CD4-positive, alpha-beta T cell (primary cell): Measurements from ENCODE around the gene FIZ1. TPM values are rescaled to one million over a fixed set of nuclear protein-coding genes. Genes with fewer than 3 reads are reported as not detected.

Experiments used
- ATAC-seq: fragments of 200-7000 bp; cut with Tn5 transposase; one replicate; pipeline ENCODE4 v1.10.0; 2022; ENCODE audit warnings: mild to moderate bottlenecking; ENCODE audit not compliant: poor library complexity
- CTCF ChIA-PET: fragments of 350-600 bp; sonication (Branson Sonifier 250); formaldehyde crosslinking; loops from one replicate; lab custom pipeline; 2021; ENCODE audit warnings: antibody characterized with exemption, inconsistent platforms; lab: Charles Lee
- POLR2A ChIA-PET: fragments of 350-600 bp; sonication (Branson Sonifier 250); formaldehyde crosslinking; loops from one replicate; lab custom pipeline; 2021; ENCODE audit warnings: antibody characterized with exemption, inconsistent platforms; lab: Charles Lee
- DNase-seq, 14 experiments: peaks; one replicate each; pipeline ENCODE4 v3.0.0-alpha.2; 2013 to 2020; ENCODE audit warnings: mixed read lengths in 2 of 14
- H3K27ac ChIP-seq, 2 donors: one replicate each; pipeline versions ENCODE4 v1.5.1 to v1.7.0; 2013; ENCODE audit warnings: low read length in 2 of 2, low read depth in 1 of 2, mild to moderate bottlenecking in 1 of 2
- H3K27me3 ChIP-seq, 2 experiments: 1 replicate in 1 of 2; 2 replicates in 1 of 2; pipeline versions ENCODE4 v1.6.1 to v1.7.0; 2013; ENCODE audit warnings: low read length in 2 of 2, control low read depth in 1 of 2, mild to moderate bottlenecking in 1 of 2, moderate library complexity in 1 of 2; ENCODE audit not compliant: insufficient read depth in 2 of 2, control insufficient read depth in 1 of 2
- H3K36me3 ChIP-seq: one replicate; pipeline ENCODE4 v1.6.1; 2013; ENCODE audit warnings: low read length, control low read depth; ENCODE audit not compliant: insufficient read depth
- H3K4me1 ChIP-seq: one replicate; pipeline ENCODE4 v1.6.1; 2013; ENCODE audit warnings: low read length, control low read depth; ENCODE audit not compliant: insufficient read depth
- H3K4me3 ChIP-seq: one replicate; pipeline ENCODE4 v1.5.1; 2013; ENCODE audit warnings: mild to moderate bottlenecking, low read length, moderate library complexity
- H3K9me3 ChIP-seq, 2 experiments: 1 replicate in 1 of 2; 2 replicates in 1 of 2; pipeline versions ENCODE4 v1.6.1 to v1.7.0; 2013; ENCODE audit warnings: low read length in 2 of 2, mild to moderate bottlenecking in 2 of 2, control low read depth in 1 of 2, moderate library complexity in 1 of 2; ENCODE audit not compliant: control insufficient read depth in 1 of 2, insufficient read depth in 1 of 2
- H3K27ac Mint-ChIP-seq: one replicate; pipeline ENCODE4 v1.8.0; 2020; ENCODE audit warnings: mixed read lengths
- H3K27me3 Mint-ChIP-seq: one replicate; pipeline ENCODE4 v1.8.0; 2021; ENCODE audit warnings: mixed read lengths
- H3K36me3 Mint-ChIP-seq: one replicate; pipeline ENCODE4 v1.8.0; 2021; ENCODE audit warnings: low read depth, mixed read lengths
- H3K4me1 Mint-ChIP-seq: one replicate; pipeline ENCODE4 v1.8.0; 2021; ENCODE audit warnings: low read depth, mixed read lengths
- H3K4me3 Mint-ChIP-seq: one replicate; pipeline ENCODE4 v1.8.0; 2020; ENCODE audit warnings: mild to moderate bottlenecking, mixed read lengths
- H3K9me3 Mint-ChIP-seq: one replicate; pipeline ENCODE4 v1.8.0; 2020; ENCODE audit warnings: mixed read lengths
- CTCF ChIP-seq: fragments of 200-600 bp; IDR thresholded peaks from one replicate; pipeline ENCODE4 v1.8.0; 2022; ENCODE audit warnings: antibody characterized with exemption, mild to moderate bottlenecking
- intact Hi-C, 2 experiments: fragments of 100-400 bp; cut with DNase I in 1 of 2; cut with micrococcal nuclease in 1 of 2; formaldehyde crosslinking; loops; one replicate each; pipeline versions ENCODE4 v1.15.1 to v1.9.0; 2023 to 2025; cut with DNase I, micrococcal nuclease
- total RNA-seq, 174 experiments: library from RNA in 2 of 174; stranded (reverse) in 2 of 174; gene quantifications; one replicate each; pipeline ENCODE4 v1.2.3 and lab custom pipeline; 2021 to 2026

Gene FIZ1
- total RNA-seq, 2 experiments from 2014 or later, result 5.5 to 7.3 TPM

- ATAC-seq (no peak), DNase-seq (no peak)
- peaks cover 24% of the 10 kb centered on the region for H3K27me3 Mint-ChIP-seq
- CTCF ChIA-PET, result no interaction called here
- H3K4me3 ChIP-seq, result no peak overlapping the region
- no peaks in the 10 kb centered on the region for H3K4me1 ChIP-seq
- H3K27ac Mint-ChIP-seq, result no peak overlapping the region
- peaks cover 0 to 10% of the 10 kb centered on the region in 2 experiments for H3K9me3 ChIP-seq
- H3K36me3 Mint-ChIP-seq, result no peaks in the 10 kb centered on the region
- H3K4me3 Mint-ChIP-seq, result no peak overlapping the region
- H3K27ac ChIP-seq, result no peak overlapping the region
- peaks cover 8 to 11% of the 10 kb centered on the region in 2 experiments for H3K27me3 ChIP-seq
- H3K4me1 Mint-ChIP-seq, result no peaks in the 10 kb centered on the region
- H3K9me3 Mint-ChIP-seq, result no peaks in the 10 kb centered on the region
- H3K36me3 ChIP-seq, result no peaks in the 10 kb centered on the region
- no peak for TF ChIP-seq CTCF
- POLR2A ChIA-PET, result no interaction called here
- intact Hi-C loops, result no loop called here
Measured at GRCh38 chr19:55544014-55544413, 55.3 kb downstream of the FIZ1 start.

GRCh38 chr19:55543567-55543966 lies 55.8 kb downstream of the FIZ1 start:
- Mint-ChIP-seq H3K4me1 (no peaks in the 10 kb centered on the region), H3K4me3 (no peak overlapping the region), H3K9me3 (no peaks in the 10 kb centered on the region), H3K27ac (no peak overlapping the region), H3K36me3 (no peaks in the 10 kb centered on the region), H3K27me3 (peaks cover 24% of the 10 kb centered on the region)
- Histone ChIP-seq H3K27ac (no peak overlapping the region), H3K4me1 (no peaks in the 10 kb centered on the region), H3K27me3 (peaks cover 8 to 11% of the 10 kb centered on the region in 2 experiments), H3K9me3 (peaks cover 0 to 10% of the 10 kb centered on the region in 2 experiments), H3K4me3 (no peak overlapping the region), H3K36me3 (no peaks in the 10 kb centered on the region)
- ATAC-seq (no peak), DNase-seq (no peak)
- intact Hi-C loops, result no loop called here
- ChIA-PET POLR2A (no interaction called here), CTCF (no interaction called here)
- TF ChIP-seq CTCF, result no peak

- Histone ChIP-seq H3K4me3 (no peak overlapping the region), H3K9me3 (peaks cover 0 to 8% of the 10 kb centered on the region in 2 experiments), H3K4me1 (no peaks in the 10 kb centered on the region), H3K27me3 (peaks cover 8 to 11% of the 10 kb centered on the region in 2 experiments), H3K36me3 (no peaks in the 10 kb centered on the region), H3K27ac (no peak overlapping the region)
- POLR2A ChIA-PET, result no interaction called here
- no peak for DNase-seq
- no peaks in the 10 kb centered on the region for H3K4me1 Mint-ChIP-seq
- TF ChIP-seq CTCF, result no peak
- no peak overlapping the region for H3K27ac Mint-ChIP-seq
- no peak for ATAC-seq
- intact Hi-C loops, result no loop called here
- peaks cover 16% of the 10 kb centered on the region for H3K27me3 Mint-ChIP-seq
- no peaks in the 10 kb centered on the region for H3K36me3 Mint-ChIP-seq
- H3K9me3 Mint-ChIP-seq, result no peaks in the 10 kb centered on the region
- CTCF ChIA-PET, result no interaction called here
- H3K4me3 Mint-ChIP-seq, result no peak overlapping the region
Measured at GRCh38 chr19:55542292-55542855, 56.9 kb downstream of the FIZ1 start.

Other genes with a start within 250 kb of the FIZ1 start
- under 1 TPM in 1 of 2 experiments, not detected in 1; 0.28 TPM for gene COX6B2, start 244.8 kb downstream of the FIZ1 start, total RNA-seq
- under 1 TPM in 1 of 2 experiments, not detected in 1; 0.08 TPM for gene GARIN5B, start 236.3 kb downstream of the FIZ1 start, total RNA-seq
- under 1 TPM; 0.22 to 0.92 TPM for gene IL11, start 229.1 kb downstream of the FIZ1 start, total RNA-seq
- not detected for gene TMEM190, start 222.7 kb downstream of the FIZ1 start, total RNA-seq
- 10 to 100 TPM; 14.2 to 14.3 TPM for gene TMEM238, start 215.2 kb downstream of the FIZ1 start, total RNA-seq
- gene RPL28, start 213.6 kb downstream of the FIZ1 start, total RNA-seq, result 1,000 to 10,000 TPM; 3,995 to 4,178 TPM
- gene UBE2S, start 191.7 kb downstream of the FIZ1 start, total RNA-seq, result 10 to 100 TPM; 50.9 to 62.9 TPM
- gene SHISA7, start 156.2 kb downstream of the FIZ1 start, total RNA-seq, result not detected
- gene ISOC2, start 137.9 kb downstream of the FIZ1 start, total RNA-seq, result 1 to 10 TPM; 1.5 to 2.2 TPM
- not detected for gene C19orf85, start 134.8 kb downstream of the FIZ1 start, total RNA-seq
- 10 to 100 TPM; 26.6 to 27.2 TPM for gene ZNF628, start 122.9 kb downstream of the FIZ1 start, total RNA-seq
- gene NAT14, start 114.3 kb downstream of the FIZ1 start, total RNA-seq, result 10 to 100 TPM; 10.5 to 14.7 TPM
- 1 to 10 TPM in 1 of 2 experiments, under 1 TPM in 1; 0.42 to 1.3 TPM for gene SSC5D, start 111.1 kb downstream of the FIZ1 start, total RNA-seq
- gene SBK2, start 62.4 kb downstream of the FIZ1 start, total RNA-seq, result not detected
- gene SBK3, start 54.0 kb downstream of the FIZ1 start, total RNA-seq, result not detected
- gene ZNF579, start 18.7 kb downstream of the FIZ1 start, total RNA-seq, result 1 to 10 TPM; 6.7 to 7.1 TPM
- gene ZNF524, start 771 bp upstream of the FIZ1 start, total RNA-seq, result 10 to 100 TPM in 1 of 2 experiments, 1 to 10 TPM in 1; 9.6 to 10.3 TPM
- 10 to 100 TPM; 12.0 to 12.9 TPM for gene ZNF865, start 6.1 kb upstream of the FIZ1 start, total RNA-seq
- gene ZNF784, start 25.0 kb upstream of the FIZ1 start, total RNA-seq, result 10 to 100 TPM; 11.2 to 11.8 TPM
- gene ZNF580, start 41.5 kb upstream of the FIZ1 start, total RNA-seq, result 10 to 100 TPM; 45.2 to 46.6 TPM
- gene ZNF581, start 44.1 kb upstream of the FIZ1 start, total RNA-seq, result 10 to 100 TPM; 23.1 to 24.7 TPM
- 1 to 10 TPM; 1.7 to 1.8 TPM for gene CCDC106, start 48.7 kb upstream of the FIZ1 start, total RNA-seq
- gene U2AF2, start 55.5 kb upstream of the FIZ1 start, total RNA-seq, result 100 to 1,000 TPM; 209 to 212 TPM
- gene EPN1, start 75.7 kb upstream of the FIZ1 start, total RNA-seq, result 10 to 100 TPM; 39.0 to 40.5 TPM
- not detected for gene NLRP9, start 138.9 kb upstream of the FIZ1 start, total RNA-seq
- gene RFPL4A, start 159.6 kb upstream of the FIZ1 start, total RNA-seq, result not detected
- gene RFPL4AL1, start 169.6 kb upstream of the FIZ1 start, total RNA-seq, result not detected
- not detected for gene NLRP11, start 232.5 kb upstream of the FIZ1 start, total RNA-seq
- gene NLRP4, start 237.0 kb upstream of the FIZ1 start, total RNA-seq, result not detected